NCI-H1417 (cell line): ENCODE data around the gene AHDC1.
"Not testable (repeated sequence)": the region's sequence is repeated elsewhere in the genome, so short reads cannot be mapped to it uniquely, and the experiment has no call there.

Experiments
- DNase-seq, 3 experiments: peaks; one replicate each; lab custom pipeline; 2025; lab: John Stamatoyannopoulos, UW

AHDC1 gene, protein sequence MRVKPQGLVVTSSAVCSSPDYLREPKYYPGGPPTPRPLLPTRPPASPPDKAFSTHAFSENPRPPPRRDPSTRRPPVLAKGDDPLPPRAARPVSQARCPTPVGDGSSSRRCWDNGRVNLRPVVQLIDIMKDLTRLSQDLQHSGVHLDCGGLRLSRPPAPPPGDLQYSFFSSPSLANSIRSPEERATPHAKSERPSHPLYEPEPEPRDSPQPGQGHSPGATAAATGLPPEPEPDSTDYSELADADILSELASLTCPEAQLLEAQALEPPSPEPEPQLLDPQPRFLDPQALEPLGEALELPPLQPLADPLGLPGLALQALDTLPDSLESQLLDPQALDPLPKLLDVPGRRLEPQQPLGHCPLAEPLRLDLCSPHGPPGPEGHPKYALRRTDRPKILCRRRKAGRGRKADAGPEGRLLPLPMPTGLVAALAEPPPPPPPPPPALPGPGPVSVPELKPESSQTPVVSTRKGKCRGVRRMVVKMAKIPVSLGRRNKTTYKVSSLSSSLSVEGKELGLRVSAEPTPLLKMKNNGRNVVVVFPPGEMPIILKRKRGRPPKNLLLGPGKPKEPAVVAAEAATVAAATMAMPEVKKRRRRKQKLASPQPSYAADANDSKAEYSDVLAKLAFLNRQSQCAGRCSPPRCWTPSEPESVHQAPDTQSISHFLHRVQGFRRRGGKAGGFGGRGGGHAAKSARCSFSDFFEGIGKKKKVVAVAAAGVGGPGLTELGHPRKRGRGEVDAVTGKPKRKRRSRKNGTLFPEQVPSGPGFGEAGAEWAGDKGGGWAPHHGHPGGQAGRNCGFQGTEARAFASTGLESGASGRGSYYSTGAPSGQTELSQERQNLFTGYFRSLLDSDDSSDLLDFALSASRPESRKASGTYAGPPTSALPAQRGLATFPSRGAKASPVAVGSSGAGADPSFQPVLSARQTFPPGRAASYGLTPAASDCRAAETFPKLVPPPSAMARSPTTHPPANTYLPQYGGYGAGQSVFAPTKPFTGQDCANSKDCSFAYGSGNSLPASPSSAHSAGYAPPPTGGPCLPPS (N-terminal part only)

DNA sequence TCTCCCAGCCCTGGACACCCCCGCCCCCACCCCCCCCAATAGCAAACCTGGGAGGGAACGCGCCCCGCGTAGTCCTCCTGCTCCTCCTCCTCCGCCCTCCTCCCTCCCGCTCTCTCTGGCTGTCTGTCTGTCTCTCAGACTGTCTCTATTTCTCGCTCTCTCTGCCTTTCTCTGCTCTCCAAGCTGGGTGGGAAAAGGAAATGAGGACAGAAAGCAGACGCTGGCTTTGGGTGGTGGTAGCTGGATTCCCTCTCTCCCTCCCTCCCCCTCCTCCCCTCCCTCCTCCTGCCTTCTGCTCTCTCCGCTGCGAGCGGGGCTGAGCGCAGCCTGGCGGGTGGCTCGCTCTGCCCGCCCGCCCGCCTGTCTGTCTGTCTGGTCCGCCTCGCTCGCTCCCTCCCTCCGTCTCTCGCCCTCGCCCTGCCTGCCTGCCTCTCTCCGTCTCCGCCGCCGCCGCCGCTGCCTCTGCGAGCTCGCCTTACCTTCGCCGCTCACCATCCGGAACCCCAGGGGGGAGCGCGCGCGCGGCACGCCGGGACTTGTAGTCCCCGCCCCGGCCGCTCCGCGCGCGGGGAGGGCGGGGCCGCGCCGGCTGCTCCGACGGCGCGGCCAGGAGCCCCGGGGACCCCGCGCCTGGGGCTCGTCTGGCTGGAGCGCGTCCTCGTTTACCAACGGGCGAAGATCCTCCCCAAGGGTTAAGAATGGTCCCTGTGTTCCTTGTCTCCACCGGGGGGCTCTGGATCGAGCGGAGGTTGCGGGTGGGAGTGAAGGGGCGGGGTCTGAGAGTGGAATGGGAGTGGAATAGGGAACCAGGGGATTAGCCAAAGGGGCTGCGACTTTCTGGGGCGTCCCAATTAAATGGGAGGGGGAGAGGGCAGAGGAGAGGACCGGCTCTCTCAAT is at the start of gene AHDC1:
AHDC1 (minus strand) TSS at position 464 of the 898 bp plus-strand sequence. CDS start 52,029 bp downstream, outside the sequence.
- DNase-seq, result peak; percentile 90 to 94 (median 92)

DNA sequence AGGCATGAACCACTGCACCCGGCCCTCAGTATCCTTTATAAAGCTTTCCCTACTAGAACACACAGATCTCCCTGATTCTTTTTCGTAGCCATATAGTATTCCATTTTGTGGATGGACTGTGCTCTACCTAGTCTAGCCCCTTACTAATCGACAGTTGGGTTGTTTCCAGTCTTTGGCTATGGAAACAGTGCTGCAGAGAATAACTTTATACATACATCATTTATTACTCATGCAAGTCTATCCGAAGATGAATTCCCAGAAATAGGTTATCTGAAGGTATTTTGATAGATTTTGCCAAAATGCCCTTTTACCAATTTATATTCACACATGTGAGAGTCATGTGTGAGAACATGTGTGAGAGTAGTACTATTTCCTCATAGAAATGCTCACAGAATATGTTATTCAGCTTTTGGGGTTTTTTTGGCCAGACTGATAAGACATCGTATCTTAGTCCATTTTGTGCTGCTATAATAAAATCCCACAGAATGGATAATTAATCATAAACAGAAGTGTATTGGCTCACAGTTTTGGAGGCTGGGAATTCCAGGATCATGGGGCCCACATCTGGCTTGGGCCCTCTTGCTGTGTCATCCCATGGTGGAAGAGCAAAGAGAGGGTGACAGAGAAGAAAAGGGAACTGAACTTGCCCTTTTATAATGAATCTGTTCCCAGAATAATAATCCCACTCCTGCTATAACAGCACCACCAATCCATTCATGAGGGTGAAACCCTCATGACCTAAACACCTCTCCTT is 48.3 kb upstream of the AHDC1 start:
- DNase-seq, result no peak

DNA sequence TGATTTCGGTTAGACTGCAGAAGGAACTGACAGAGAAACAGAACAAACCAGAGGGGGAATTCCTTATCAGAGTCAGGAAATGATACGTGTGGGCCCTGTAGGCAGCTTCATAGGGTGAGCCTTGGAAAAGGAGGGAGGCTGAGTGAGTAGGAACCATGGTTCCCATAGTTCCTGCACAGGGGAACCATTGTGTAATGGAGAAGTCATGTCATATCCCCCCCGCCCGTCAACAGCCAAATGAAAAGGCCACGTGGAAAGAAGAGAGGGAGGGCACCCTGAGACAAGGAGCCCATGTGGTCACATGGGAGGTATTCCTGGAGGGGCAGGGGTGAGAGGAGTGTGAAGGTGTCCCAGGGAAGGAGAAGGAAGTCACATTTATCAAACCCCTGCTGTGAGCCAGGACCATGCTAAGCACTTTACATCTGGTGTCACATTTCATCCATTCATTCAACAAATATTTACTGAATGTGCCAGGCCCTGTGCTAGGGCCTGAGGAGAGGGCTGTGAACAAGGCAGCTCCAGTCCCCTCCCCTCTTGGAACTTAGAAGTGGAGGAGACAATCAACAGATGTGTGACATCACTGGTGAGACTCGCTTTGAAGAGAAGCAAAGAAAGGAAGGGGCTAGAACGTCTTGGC is 46.7 kb upstream of the AHDC1 start:
- DNase-seq, result peak; percentile 8 to 47 (median 45)

DNA sequence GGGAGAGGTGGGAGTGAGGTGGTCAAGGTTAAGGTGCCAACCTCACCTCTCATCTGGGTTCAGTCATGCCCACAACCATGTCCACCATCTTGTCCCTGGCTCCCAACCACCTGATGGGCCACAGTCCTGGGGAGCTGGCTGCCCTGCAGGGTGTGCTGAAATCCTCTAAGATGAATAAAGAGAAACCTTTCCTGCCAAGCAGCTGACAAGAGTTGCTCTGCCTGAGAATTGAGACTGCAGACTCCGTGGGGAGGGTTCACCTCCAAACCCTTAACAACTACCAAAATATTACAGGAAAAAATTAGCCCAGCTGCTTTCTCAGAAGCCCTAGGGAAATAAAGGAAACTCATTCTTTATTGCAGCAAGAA is 46.2 kb upstream of the AHDC1 start:
- no peak for DNase-seq

DNA sequence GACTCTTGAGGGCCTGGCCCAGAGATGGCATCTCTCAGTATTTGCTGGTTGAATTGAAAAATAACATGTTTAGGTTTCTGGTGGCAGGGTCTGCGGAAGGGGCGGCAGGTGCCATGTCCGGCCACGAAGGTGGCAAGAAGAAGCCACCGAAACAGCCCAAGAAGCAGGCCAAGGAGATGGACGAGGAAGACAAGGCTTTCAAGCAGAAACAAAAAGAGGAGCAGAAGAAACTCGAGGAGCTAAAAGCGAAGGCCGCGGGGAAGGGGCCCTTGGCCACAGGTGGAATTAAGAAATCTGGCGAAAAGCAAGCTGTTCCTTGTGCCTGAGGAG is 45.3 kb upstream of the AHDC1 start:
- no peak for DNase-seq

DNA sequence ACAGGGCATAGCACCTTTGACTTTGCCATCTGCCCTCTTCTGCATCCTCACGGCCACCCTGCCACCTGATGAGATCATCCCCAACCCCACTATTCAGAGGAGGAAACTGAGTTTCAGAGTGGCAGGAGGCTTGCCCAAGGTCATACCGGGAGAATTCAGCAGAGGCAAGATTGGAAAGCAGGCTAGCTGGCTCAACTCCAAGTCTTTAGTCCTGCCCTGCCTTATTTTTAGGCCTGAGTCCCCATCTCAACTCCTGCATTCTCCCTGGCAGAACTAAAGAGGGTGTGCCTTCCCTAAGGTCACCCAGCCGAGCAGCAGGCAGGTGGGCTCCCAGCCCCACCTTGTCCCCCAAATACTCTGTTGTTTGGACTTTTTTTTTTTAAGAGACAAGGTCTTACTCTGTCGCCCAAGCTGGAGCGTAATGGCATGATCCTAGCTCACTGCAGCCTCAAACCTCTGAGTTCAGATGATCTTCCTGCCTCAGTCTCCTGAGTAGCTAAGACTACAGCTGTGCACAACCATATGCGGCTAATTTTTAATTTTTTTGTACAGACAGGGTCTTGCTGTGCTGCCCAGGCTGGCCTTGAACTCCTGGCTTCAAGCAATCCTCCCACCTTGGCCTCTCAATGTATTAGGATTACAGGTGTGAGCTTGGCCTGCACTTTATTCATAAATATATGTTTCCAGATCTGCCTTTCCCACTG is 44.8 kb upstream of the AHDC1 start:
- DNase-seq, result no peak

DNA sequence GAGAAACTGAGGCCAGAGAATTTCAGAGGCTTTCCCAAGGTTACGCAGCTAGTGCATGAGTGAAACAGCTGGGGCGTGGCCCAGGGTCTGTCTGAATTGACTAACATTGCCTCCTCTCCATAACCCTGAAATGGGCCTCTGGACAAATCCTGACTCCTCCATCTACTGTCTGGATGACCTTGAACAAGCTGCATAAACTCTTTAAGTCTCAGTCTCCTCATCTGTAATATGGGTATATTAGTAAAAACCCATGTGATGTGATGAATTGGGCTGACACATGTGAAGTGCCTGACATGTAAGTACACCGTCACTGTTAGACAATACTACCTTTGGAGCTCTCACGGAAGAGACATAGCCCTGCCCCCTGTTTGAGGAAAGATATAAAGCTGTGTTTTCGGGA is 43.4 kb upstream of the AHDC1 start:
- no peak for DNase-seq

DNA sequence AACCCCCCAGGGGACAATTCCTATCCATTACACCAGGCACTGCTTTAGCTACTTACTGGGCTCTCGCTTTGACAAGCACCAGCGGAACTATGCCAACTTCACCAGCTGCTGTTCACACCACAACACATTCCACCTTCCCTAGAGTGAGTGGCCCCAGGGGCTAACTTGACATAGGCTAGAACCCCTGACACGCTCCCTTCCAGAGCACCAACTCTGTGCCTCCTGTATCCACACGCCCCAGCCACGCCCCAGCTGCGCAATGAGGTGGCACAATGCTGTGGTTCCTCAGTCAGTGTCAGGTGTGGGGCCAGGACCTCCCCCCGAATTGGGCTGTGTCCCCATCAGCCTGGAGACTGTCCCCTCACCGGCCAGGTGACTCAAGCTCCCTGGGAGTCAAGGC is 42.7 kb upstream of the AHDC1 start:
- DNase-seq, result no peak

DNA sequence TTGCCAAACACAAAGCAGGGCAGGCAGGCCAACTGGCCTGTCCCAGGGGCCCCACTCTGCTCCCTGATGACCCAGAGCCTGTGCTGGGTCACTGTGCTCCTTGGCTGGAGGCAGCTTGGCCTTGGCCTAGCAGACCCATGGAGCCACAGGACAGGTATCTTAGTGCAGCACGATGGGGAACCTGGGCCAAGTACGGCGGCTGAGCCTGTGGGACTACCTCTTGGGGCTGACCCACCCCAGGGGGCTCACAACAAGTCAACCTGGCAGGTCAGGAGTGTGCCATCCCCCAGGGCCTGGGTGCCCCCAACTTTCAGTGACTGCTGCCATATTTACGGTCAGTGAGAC is 41.1 kb upstream of the AHDC1 start:
- no peak for DNase-seq

DNA sequence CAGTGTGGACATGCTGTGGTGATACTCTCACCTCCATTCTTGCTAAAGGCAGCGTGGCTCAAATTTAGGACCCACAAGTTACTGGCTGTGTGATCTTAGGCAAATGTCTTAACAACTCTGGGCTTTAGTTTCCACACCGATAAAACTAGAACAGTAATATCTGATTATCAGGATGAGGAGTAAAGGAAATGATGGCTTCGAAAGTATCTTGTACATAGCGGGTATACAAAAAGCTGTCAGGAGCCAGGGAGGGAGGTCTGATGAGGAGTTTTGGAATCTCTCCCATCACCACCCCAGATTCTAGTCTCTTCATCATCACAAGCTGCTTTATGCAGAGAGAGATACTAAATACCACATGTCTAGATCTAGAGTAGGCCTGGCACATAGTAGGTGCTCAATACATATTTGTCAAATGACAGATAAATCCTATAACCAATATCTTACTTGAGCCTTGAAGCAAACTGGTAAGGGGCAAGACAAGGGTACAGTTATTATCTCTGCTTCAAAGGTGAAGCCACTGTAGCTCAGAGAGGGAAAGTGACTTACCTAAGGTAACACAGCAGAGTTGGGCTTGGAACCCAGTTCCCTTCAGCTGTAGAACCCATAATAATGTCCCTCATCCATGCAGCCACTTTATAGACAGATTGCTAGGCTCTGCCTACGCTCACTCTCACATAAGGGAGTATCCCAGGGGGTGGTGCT is 40.6 kb upstream of the AHDC1 start:
- DNase-seq, result no peak

DNA sequence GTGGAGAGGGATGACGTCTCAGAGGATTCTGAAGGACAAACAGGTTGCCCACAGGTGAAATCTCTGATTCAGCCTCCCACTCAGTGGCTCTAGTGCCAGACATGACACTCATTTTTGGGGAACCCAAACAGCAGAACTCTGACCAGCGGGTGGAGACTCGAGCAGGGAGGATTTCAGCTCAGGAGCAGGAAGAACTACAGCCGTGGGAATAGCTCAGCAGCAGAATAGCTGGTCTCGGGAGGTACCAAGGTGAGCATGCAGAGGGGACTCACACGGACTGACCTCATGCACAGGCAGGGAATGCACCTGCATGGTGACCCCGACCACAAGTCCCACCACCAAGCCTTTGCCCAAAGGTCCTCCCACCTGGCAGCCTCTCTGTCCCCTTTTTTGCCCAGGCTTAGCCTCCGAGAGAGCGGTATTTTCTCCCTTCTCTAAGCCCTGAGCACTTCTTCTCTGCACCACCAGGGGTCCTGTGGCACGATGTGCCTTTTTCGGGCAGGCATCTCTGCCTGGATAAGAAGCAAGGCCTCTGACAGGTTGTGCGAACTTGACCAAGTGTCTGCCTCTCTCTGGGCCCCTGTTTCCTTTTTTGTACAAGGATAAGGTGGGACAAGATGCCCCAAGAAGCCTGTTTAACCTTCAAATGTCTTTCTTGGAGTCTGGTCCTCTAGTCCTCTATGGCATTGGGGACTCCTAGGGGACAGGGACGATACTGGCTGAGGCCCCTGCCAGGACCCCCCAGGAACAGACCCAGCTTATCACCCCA is 39.8 kb upstream of the AHDC1 start:
- no peak for DNase-seq

DNA sequence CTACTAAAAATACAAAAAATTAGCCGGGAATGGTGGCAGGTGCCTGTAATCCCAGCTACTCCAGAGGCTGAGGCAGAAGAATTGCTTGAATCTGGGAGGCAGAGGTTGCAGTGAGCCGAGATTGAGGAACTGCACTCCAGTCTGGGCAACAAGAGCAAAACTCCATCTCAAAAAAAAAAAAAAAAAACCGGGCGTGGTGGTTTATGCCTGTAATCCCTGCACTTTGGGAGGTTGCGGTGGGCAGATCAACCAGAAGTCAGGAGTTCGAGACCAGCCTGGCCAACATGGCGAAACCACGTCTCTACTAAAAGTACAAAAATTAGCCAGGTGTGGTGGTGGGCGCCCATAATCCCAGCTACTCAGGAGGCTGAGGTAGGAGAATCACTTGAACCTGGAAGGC is 36.6 kb upstream of the AHDC1 start:
- DNase-seq, result not testable (repeated sequence)

DNA sequence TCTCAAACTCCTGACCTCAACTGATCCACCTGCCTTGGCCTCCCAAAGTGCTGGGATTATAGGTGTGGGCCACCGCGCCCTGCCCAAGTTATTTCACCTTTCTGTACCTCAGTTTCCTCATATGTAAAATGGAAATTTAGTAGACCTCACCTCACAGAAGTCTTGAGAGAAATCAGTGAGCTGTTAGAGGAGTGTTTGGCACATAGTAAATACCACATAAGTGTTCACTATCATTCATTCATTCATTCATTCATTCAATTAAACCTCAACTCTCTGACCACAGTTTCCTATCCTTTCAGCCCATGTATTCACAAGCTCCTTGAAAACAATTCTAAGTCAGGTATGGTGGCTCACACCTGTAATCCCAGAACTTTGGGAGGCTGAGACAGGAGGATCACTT is 34.9 kb upstream of the AHDC1 start:
- no peak for DNase-seq

DNA sequence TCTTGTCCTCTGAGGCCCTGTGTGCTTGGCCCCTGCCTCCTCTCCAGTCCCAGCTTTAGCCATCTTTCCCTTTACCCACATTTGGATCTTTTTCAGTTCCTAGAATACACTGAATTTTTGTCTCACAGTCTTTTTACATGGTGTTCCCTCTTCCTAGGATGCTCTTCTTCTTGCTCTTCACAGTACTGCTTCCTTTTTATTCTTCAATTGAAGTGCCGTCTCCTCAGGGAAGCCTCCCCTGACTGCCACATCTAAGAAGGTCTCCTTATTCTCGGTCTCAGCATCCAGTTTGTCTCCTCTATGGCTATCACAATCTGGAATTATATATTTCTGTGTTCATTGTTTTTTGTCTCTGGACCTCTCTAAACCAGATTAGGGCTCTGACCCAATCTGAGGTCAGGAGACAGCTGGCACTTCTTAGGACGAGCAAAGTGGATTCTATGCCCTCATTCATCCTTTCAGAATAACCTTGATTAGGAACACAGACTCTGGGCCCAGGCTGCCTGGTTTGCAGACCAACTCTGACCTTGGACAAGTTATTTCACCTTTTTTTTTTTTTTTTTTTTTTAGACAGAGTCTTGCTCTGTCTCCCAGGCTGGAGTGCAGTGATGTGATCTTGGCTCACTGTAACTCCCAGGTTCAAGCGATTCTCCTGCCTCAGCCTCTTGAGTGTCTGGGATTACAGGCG is 34.2 kb upstream of the AHDC1 start:
- DNase-seq, result no peak

DNA sequence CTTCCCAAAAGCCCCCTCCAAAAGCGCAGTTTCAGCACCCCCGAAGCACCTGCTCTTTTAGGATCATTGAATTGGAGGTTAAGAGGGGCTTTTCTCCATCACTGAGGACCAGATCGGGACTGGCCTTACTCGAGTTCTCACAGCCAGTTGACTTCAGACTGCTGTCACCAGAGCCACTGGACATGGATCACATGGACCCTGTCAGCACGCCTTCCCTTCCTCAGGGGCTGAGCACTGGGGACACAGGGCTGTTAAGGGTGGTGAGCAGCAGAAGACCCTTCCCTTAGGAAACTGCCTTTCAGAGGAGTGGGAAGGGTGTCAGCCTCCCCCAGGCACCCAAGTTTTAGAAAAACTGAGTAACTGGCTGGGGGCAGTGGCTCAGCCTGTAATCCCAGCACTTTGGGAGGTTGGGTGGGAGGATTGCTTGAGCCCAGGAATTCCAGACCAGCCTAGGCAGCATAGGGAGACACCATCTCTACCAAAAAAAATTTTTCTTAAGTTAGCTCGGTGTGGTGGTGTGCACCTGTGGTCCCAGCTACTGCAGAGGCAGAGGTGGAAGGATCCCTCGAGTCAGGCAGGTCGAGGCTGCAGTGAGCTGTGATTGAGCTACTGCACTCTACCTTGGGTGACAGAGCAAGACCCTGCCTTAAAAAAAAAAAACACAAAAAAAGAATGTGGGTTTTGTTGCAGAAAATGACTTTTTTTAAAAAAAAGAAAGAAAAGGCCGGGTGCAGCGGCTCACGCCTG is 31.6 kb upstream of the AHDC1 start:
- no peak for DNase-seq

DNA sequence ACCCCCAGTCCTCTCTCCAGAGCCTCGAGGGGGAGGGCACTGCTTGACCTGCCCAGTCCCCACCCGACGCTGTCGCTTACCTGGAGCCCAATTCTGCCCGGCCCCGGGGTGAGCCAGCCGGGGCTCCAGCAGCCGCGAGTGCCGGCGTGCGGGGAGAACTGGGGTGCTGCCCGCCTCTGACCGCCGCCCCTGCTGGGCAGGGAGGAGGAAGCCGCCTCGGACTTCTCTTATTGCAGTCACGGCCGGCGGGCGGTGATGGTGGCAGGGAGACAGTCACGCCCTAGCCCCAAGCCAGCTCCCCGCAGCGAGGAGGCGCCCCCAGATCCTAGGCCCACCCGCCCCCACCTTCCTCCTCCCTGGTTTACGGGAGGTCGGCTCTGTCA is 31.0 kb upstream of the AHDC1 start, which contains the start of gene FGR:
FGR (minus strand) TSS at position 201 of the 383 bp plus-strand sequence. CDS start 11,269 bp downstream, outside the sequence.
- no peak for DNase-seq
